ENCODE data around the gene KRTAP4-12. TPM values are rescaled to one million over a fixed set of nuclear protein-coding genes. Genes with fewer than 3 reads are reported as not detected.
"Not testable (repeated sequence)": the region's sequence is repeated elsewhere in the genome, so short reads cannot be mapped to it uniquely, and the experiment has no call there.

KRTAP4-12 gene
- total and polyA plus RNA-seq, 2 experiments from 2014 or later, result not detected

- no peaks in the 10 kb centered on the region for H3K4me1 ChIP-seq (ENCODE audit: low read depth)
- no peak overlapping the region for H3K27ac ChIP-seq
- no peaks in the 10 kb centered on the region for H3K36me3 ChIP-seq
- no peak for TF ChIP-seq CTCF (IDR thresholded peaks at IDR 0.05; ENCODE audit: low read depth, low read length)
- H3K9me3 ChIP-seq (ENCODE audit: low read depth), result no peaks in the 10 kb centered on the region
- no peak for DNase-seq (ENCODE audit: low read depth in 1 of 2, low spot score in 1 of 2)
- H3K4me3 ChIP-seq, result no peak overlapping the region
- no peaks in the 10 kb centered on the region for H3K27me3 ChIP-seq
These were observed 8.0 kb upstream of the KRTAP4-12 start for GRCh38 chr17:41131979-41132378.

- Histone ChIP-seq H3K36me3 (no peaks in the 10 kb centered on the region), H3K4me1 (ENCODE audit: low read depth) (no peaks in the 10 kb centered on the region), H3K27me3 (no peaks in the 10 kb centered on the region), H3K27ac (no peak overlapping the region), H3K9me3 (ENCODE audit: low read depth) (no peaks in the 10 kb centered on the region), H3K4me3 (no peak overlapping the region)
- DNase-seq (ENCODE audit: low read depth in 1 of 2, low spot score in 1 of 2), result no peak
- TF ChIP-seq CTCF (IDR thresholded peaks at IDR 0.05; ENCODE audit: low read depth, low read length), result no peak
These were observed 3.4 kb upstream of the KRTAP4-12 start for GRCh38 chr17:41127371-41127770.

GRCh38 chr17:41126412-41126811 is 2.4 kb upstream of the KRTAP4-12 start:
- Histone ChIP-seq H3K27me3 (no peaks in the 10 kb centered on the region), H3K36me3 (no peaks in the 10 kb centered on the region), H3K4me3 (no peak overlapping the region), H3K9me3 (ENCODE audit: low read depth) (no peaks in the 10 kb centered on the region), H3K27ac (no peak overlapping the region), H3K4me1 (ENCODE audit: low read depth) (no peaks in the 10 kb centered on the region)
- TF ChIP-seq CTCF (IDR thresholded peaks at IDR 0.05; ENCODE audit: low read depth, low read length), result no peak
- no peak for DNase-seq (ENCODE audit: low read depth in 1 of 2, low spot score in 1 of 2)

- no peaks in the 10 kb centered on the region for H3K9me3 ChIP-seq (ENCODE audit: low read depth)
- H3K36me3 ChIP-seq, result no peaks in the 10 kb centered on the region
- TF ChIP-seq CTCF (IDR thresholded peaks at IDR 0.05; ENCODE audit: low read depth, low read length), result no peak
- H3K27me3 ChIP-seq, result no peaks in the 10 kb centered on the region
- H3K27ac ChIP-seq, result no peak overlapping the region
- H3K4me1 ChIP-seq (ENCODE audit: low read depth), result no peaks in the 10 kb centered on the region
- no peak overlapping the region for H3K4me3 ChIP-seq
- DNase-seq (ENCODE audit: low read depth in 1 of 2, low spot score in 1 of 2), result no peak
These were observed 1.1 kb upstream of the KRTAP4-12 start for GRCh38 chr17:41125064-41125463.

- H3K4me3 ChIP-seq; H3K36me3 ChIP-seq; H3K9me3 ChIP-seq (ENCODE audit: low read depth); H3K4me1 ChIP-seq (ENCODE audit: low read depth); H3K27ac ChIP-seq; DNase-seq (ENCODE audit: low read depth in 1 of 2, low spot score in 1 of 2); H3K27me3 ChIP-seq: not testable (repeated sequence)
These were observed 541 bp downstream of the KRTAP4-12 start for GRCh38 chr17:41123292-41123990.

GRCh38 chr17:41121742-41122141 is 2.2 kb downstream of the KRTAP4-12 start:
- Histone ChIP-seq H3K36me3 (no peaks in the 10 kb centered on the region), H3K9me3 (ENCODE audit: low read depth) (no peaks in the 10 kb centered on the region), H3K27ac (no peak overlapping the region), H3K4me3 (no peak overlapping the region), H3K27me3 (no peaks in the 10 kb centered on the region), H3K4me1 (ENCODE audit: low read depth) (no peaks in the 10 kb centered on the region)
- no peak for TF ChIP-seq CTCF (IDR thresholded peaks at IDR 0.05; ENCODE audit: low read depth, low read length)
- no peak for DNase-seq (ENCODE audit: low read depth in 1 of 2, low spot score in 1 of 2)

- H3K27ac ChIP-seq; H3K4me3 ChIP-seq; DNase-seq (ENCODE audit: low read depth in 1 of 2, low spot score in 1 of 2); H3K36me3 ChIP-seq; H3K27me3 ChIP-seq; H3K4me1 ChIP-seq (ENCODE audit: low read depth); H3K9me3 ChIP-seq (ENCODE audit: low read depth): not testable (repeated sequence)
These were observed 4.0 kb downstream of the KRTAP4-12 start for GRCh38 chr17:41119696-41120690.

Data from cardiac muscle cell (in vitro differentiated cells and primary cell).